ENCODE measurements around the gene FGFRL1.

The FGFRL1 gene

GRCh38 chr4:1050486-1051213 lies 39.2 kb downstream of the FGFRL1 start:
- Histone ChIP-seq H3K4me2 (ENCODE audit: low read length) (no peak overlapping the region), H3K9me3 (ENCODE audit: low read length) (no peaks in the 10 kb centered on the region), H3K4me3 (ENCODE audit: low read depth, low read length, poor library complexity, severe bottlenecking) (no peak overlapping the region), H3K9me2 (ENCODE audit: low read depth, low read length) (no peaks in the 10 kb centered on the region), H3K79me2 (ENCODE audit: insufficient read depth, low read length) (no peaks in the 10 kb centered on the region), H3F3A (ENCODE audit: insufficient read depth, low read length) (no peaks in the 10 kb centered on the region), H3K9ac (ENCODE audit: low read length) (no peak overlapping the region), H3K36me3 (ENCODE audit: insufficient read depth, low read length) (no peaks in the 10 kb centered on the region), H3K27ac (ENCODE audit: low read depth, low read length, poor library complexity, severe bottlenecking) (no peak overlapping the region), H4K20me1 (ENCODE audit: insufficient read depth, low read length) (no peaks in the 10 kb centered on the region), H3K27me3 (ENCODE audit: insufficient read depth, low read length) (no peaks in the 10 kb centered on the region), H2AFZ (ENCODE audit: low read length) (no peak overlapping the region), H3K4me1 (ENCODE audit: insufficient read depth, low read length, severe bottlenecking) (peaks cover 4% of the 10 kb centered on the region)
- TF ChIP-seq EZH2 (IDR thresholded peaks at IDR 0.05; ENCODE audit: borderline replicate concordance, low read length) (no peak), CTCF (IDR thresholded peaks at IDR 0.05; ENCODE audit: low read length) (no peak)

GRCh38 chr4:1051472-1051871 lies 40.0 kb downstream of the FGFRL1 start:
- no peak overlapping the region for H3K9ac ChIP-seq (ENCODE audit: low read length)
- H3F3A ChIP-seq (ENCODE audit: insufficient read depth, low read length): no peaks in the 10 kb centered on the region
- H3K9me2 ChIP-seq (ENCODE audit: low read depth, low read length): no peaks in the 10 kb centered on the region
- H4K20me1 ChIP-seq (ENCODE audit: insufficient read depth, low read length): no peaks in the 10 kb centered on the region
- no peak overlapping the region for H3K4me2 ChIP-seq (ENCODE audit: low read length)
- H3K9me3 ChIP-seq (ENCODE audit: low read length): no peaks in the 10 kb centered on the region
- H3K4me3 ChIP-seq (ENCODE audit: low read depth, low read length, poor library complexity, severe bottlenecking): no peak overlapping the region
- H3K27me3 ChIP-seq (ENCODE audit: insufficient read depth, low read length): no peaks in the 10 kb centered on the region
- no peak overlapping the region for H3K27ac ChIP-seq (ENCODE audit: low read depth, low read length, poor library complexity, severe bottlenecking)
- peaks cover 11% of the 10 kb centered on the region for H3K4me1 ChIP-seq (ENCODE audit: insufficient read depth, low read length, severe bottlenecking)
- TF ChIP-seq CTCF (IDR thresholded peaks at IDR 0.05; ENCODE audit: low read length) (no peak), EZH2 (IDR thresholded peaks at IDR 0.05; ENCODE audit: borderline replicate concordance, low read length) (no peak)
- H3K79me2 ChIP-seq (ENCODE audit: insufficient read depth, low read length): no peaks in the 10 kb centered on the region
- H2AFZ ChIP-seq (ENCODE audit: low read length): no peak overlapping the region
- H3K36me3 ChIP-seq (ENCODE audit: insufficient read depth, low read length): no peaks in the 10 kb centered on the region

- no peak overlapping the region for H2AFZ ChIP-seq (ENCODE audit: low read length)
- no peak overlapping the region for H3K4me2 ChIP-seq (ENCODE audit: low read length)
- TF ChIP-seq EZH2 (IDR thresholded peaks at IDR 0.05; ENCODE audit: borderline replicate concordance, low read length): no peak
- TF ChIP-seq CTCF (IDR thresholded peaks at IDR 0.05; ENCODE audit: low read length): no peak
- H3K9me2 ChIP-seq (ENCODE audit: low read depth, low read length): no peaks in the 10 kb centered on the region
- H3F3A ChIP-seq (ENCODE audit: insufficient read depth, low read length): no peaks in the 10 kb centered on the region
- H3K4me1 ChIP-seq (ENCODE audit: insufficient read depth, low read length, severe bottlenecking): peaks cover 11% of the 10 kb centered on the region
- no peaks in the 10 kb centered on the region for H3K79me2 ChIP-seq (ENCODE audit: insufficient read depth, low read length)
- no peaks in the 10 kb centered on the region for H4K20me1 ChIP-seq (ENCODE audit: insufficient read depth, low read length)
- H3K36me3 ChIP-seq (ENCODE audit: insufficient read depth, low read length): no peaks in the 10 kb centered on the region
- H3K27me3 ChIP-seq (ENCODE audit: insufficient read depth, low read length): no peaks in the 10 kb centered on the region
- no peak overlapping the region for H3K9ac ChIP-seq (ENCODE audit: low read length)
- H3K9me3 ChIP-seq (ENCODE audit: low read length): no peaks in the 10 kb centered on the region
- H3K4me3 ChIP-seq (ENCODE audit: low read depth, low read length, poor library complexity, severe bottlenecking): no peak overlapping the region
- no peak overlapping the region for H3K27ac ChIP-seq (ENCODE audit: low read depth, low read length, poor library complexity, severe bottlenecking)
Observed at GRCh38 chr4:1052231-1052671, 40.8 kb downstream of the FGFRL1 start.

Data from OCI-LY1 (cell line).